ENCODE measurements around the gene CDH13. TPM values are rescaled to one million over a fixed set of nuclear protein-coding genes. Genes with fewer than 3 reads are reported as not detected.

Gene CDH13
- total RNA-seq, 2 experiments from 2014 or later, result not detected

GRCh38 chr16:83579436-83579835 is 952.7 kb downstream of the CDH13 start:
- H3K79me2 ChIP-seq (ENCODE audit: insufficient read depth, low read depth, low read length), result no peaks in the 10 kb centered on the region
- intact Hi-C loops (cut with micrococcal nuclease; ENCODE audit: unreplicated experiment), result no loop called here
- H4K20me1 ChIP-seq (ENCODE audit: insufficient read depth, low read length), result no peaks in the 10 kb centered on the region
- no peaks in the 10 kb centered on the region for H3K4me1 ChIP-seq (ENCODE audit: insufficient read depth, low read length, poor library complexity, severe bottlenecking)
- H3K4me2 ChIP-seq (ENCODE audit: low read length), result no peak overlapping the region
- H3K9me2 ChIP-seq (ENCODE audit: insufficient read depth, low read length), result no peaks in the 10 kb centered on the region
- TF ChIP-seq CTCF (conservative IDR thresholded peaks at IDR 0.05; ENCODE audit: low read length), result no peak
- no peak for TF ChIP-seq EZH2phosphoT487 (IDR thresholded peaks at IDR 0.05; ENCODE audit: borderline replicate concordance, low read depth, low read length)
- DNase-seq (ENCODE audit: low spot score), result no peak
- BruUV-seq (replicated peaks), result no TSS peak
- no peak overlapping the region for H3K27ac ChIP-seq (ENCODE audit: low read depth, low read length, poor library complexity, severe bottlenecking)
- no peak overlapping the region for H3K4me3 ChIP-seq (ENCODE audit: low read depth, low read length, poor library complexity, severe bottlenecking)
- no peaks in the 10 kb centered on the region for H3K9me3 ChIP-seq (ENCODE audit: low read length)
- H3K36me3 ChIP-seq (ENCODE audit: insufficient read depth, low read length), result no peaks in the 10 kb centered on the region
- no peak overlapping the region for H2AFZ ChIP-seq (ENCODE audit: low read length)
- POLR2A ChIA-PET, result no interaction called here
- CTCF ChIA-PET (ENCODE audit: unreplicated experiment), result no interaction called here

- DNase-seq (ENCODE audit: low spot score), result no peak
- TF ChIP-seq EZH2phosphoT487 (IDR thresholded peaks at IDR 0.05; ENCODE audit: borderline replicate concordance, low read depth, low read length) (no peak), CTCF (conservative IDR thresholded peaks at IDR 0.05; ENCODE audit: low read length) (no peak)
- intact Hi-C loops (cut with micrococcal nuclease; ENCODE audit: unreplicated experiment), result no loop called here
- Histone ChIP-seq H3K79me2 (ENCODE audit: insufficient read depth, low read depth, low read length) (no peaks in the 10 kb centered on the region), H3K4me3 (ENCODE audit: low read depth, low read length, poor library complexity, severe bottlenecking) (no peak overlapping the region), H3K4me1 (ENCODE audit: insufficient read depth, low read length, poor library complexity, severe bottlenecking) (no peaks in the 10 kb centered on the region), H3K36me3 (ENCODE audit: insufficient read depth, low read length) (no peaks in the 10 kb centered on the region), H3K27ac (ENCODE audit: low read depth, low read length, poor library complexity, severe bottlenecking) (no peak overlapping the region), H3K4me2 (ENCODE audit: low read length) (no peak overlapping the region), H3K9me2 (ENCODE audit: insufficient read depth, low read length) (no peaks in the 10 kb centered on the region), H2AFZ (ENCODE audit: low read length) (no peak overlapping the region), H4K20me1 (ENCODE audit: insufficient read depth, low read length) (no peaks in the 10 kb centered on the region), H3K9me3 (ENCODE audit: low read length) (no peaks in the 10 kb centered on the region)
- BruUV-seq (replicated peaks), result no TSS peak
- CTCF ChIA-PET (ENCODE audit: unreplicated experiment), result no interaction called here
- POLR2A ChIA-PET, result no interaction called here
Observed at GRCh38 chr16:83581082-83581481, 954.3 kb downstream of the CDH13 start.

GRCh38 chr16:83581994-83582747 is 955.4 kb downstream of the CDH13 start:
- H3K27ac ChIP-seq (ENCODE audit: low read depth, low read length, poor library complexity, severe bottlenecking), result no peak overlapping the region
- DNase-seq (ENCODE audit: low spot score), result no peak

More at GRCh38 chr16:83581994-83582747, 955.4 kb downstream of the CDH13 start:
- no peak overlapping the region for H3K4me2 ChIP-seq (ENCODE audit: low read length)
- no peaks in the 10 kb centered on the region for H3K79me2 ChIP-seq (ENCODE audit: insufficient read depth, low read depth, low read length)
- TF ChIP-seq CTCF (conservative IDR thresholded peaks at IDR 0.05; ENCODE audit: low read length), result no peak
- no peak for TF ChIP-seq EZH2phosphoT487 (IDR thresholded peaks at IDR 0.05; ENCODE audit: borderline replicate concordance, low read depth, low read length)
- no peaks in the 10 kb centered on the region for H4K20me1 ChIP-seq (ENCODE audit: insufficient read depth, low read length)
- BruUV-seq (replicated peaks), result no TSS peak
- H3K9me3 ChIP-seq (ENCODE audit: low read length), result no peaks in the 10 kb centered on the region
- H3K36me3 ChIP-seq (ENCODE audit: insufficient read depth, low read length), result no peaks in the 10 kb centered on the region
- intact Hi-C loops (cut with micrococcal nuclease; ENCODE audit: unreplicated experiment), result no loop called here
- POLR2A ChIA-PET, result no interaction called here
- no peak overlapping the region for H2AFZ ChIP-seq (ENCODE audit: low read length)
- no peaks in the 10 kb centered on the region for H3K4me1 ChIP-seq (ENCODE audit: insufficient read depth, low read length, poor library complexity, severe bottlenecking)
- H3K4me3 ChIP-seq (ENCODE audit: low read depth, low read length, poor library complexity, severe bottlenecking), result no peak overlapping the region
- no peaks in the 10 kb centered on the region for H3K9me2 ChIP-seq (ENCODE audit: insufficient read depth, low read length)
- CTCF ChIA-PET (ENCODE audit: unreplicated experiment), result no interaction called here

All from OCI-LY7 (cell line).